ENCODE data around the gene TEX14.

Gene TEX14

GRCh38 chr17:58648236-58648635 is 43.6 kb downstream of the TEX14 start:
- H3K79me2 ChIP-seq (ENCODE audit: insufficient read depth, low read length) = no peaks in the 10 kb centered on the region
- no peak overlapping the region for H3K9ac ChIP-seq (ENCODE audit: low read length)
- no peaks in the 10 kb centered on the region for H3F3A ChIP-seq (ENCODE audit: insufficient read depth)
- no peak for TF ChIP-seq CTCF (IDR thresholded peaks at IDR 0.05; ENCODE audit: insufficient read depth, low read length, poor library complexity, severe bottlenecking)
- H3K27ac ChIP-seq (ENCODE audit: low read depth, low read length) = no peak overlapping the region
- no peak overlapping the region for H2AFZ ChIP-seq (ENCODE audit: low read depth, low read length, severe bottlenecking)
- H3K4me3 ChIP-seq (ENCODE audit: insufficient read depth, low read length, poor library complexity, severe bottlenecking) = no peak overlapping the region
- H4K20me1 ChIP-seq (ENCODE audit: low read depth, low read length) = no peaks in the 10 kb centered on the region
- H3K9me3 ChIP-seq (ENCODE audit: insufficient read depth, low read length) = no peaks in the 10 kb centered on the region
- H3K27me3 ChIP-seq (ENCODE audit: low read length) = no peaks in the 10 kb centered on the region
- H3K4me2 ChIP-seq (ENCODE audit: low read depth, low read length, poor library complexity, severe bottlenecking) = no peak overlapping the region
- no peaks in the 10 kb centered on the region for H3K9me2 ChIP-seq (replicated peaks; ENCODE audit: insufficient read depth, low read length)
- H3K36me3 ChIP-seq (ENCODE audit: low read length) = no peaks in the 10 kb centered on the region

- Histone ChIP-seq H3K9me3 (ENCODE audit: insufficient read depth, low read length) (no peaks in the 10 kb centered on the region), H3K4me3 (ENCODE audit: insufficient read depth, low read length, poor library complexity, severe bottlenecking) (no peak overlapping the region), H4K20me1 (ENCODE audit: low read depth, low read length) (no peaks in the 10 kb centered on the region), H3K9me2 (replicated peaks; ENCODE audit: insufficient read depth, low read length) (no peaks in the 10 kb centered on the region), H3K9ac (ENCODE audit: low read length) (no peak overlapping the region), H3K27ac (ENCODE audit: low read depth, low read length) (no peak overlapping the region), H2AFZ (ENCODE audit: low read depth, low read length, severe bottlenecking) (no peak overlapping the region), H3F3A (ENCODE audit: insufficient read depth) (no peaks in the 10 kb centered on the region), H3K27me3 (ENCODE audit: low read length) (no peaks in the 10 kb centered on the region), H3K36me3 (ENCODE audit: low read length) (no peaks in the 10 kb centered on the region), H3K4me2 (ENCODE audit: low read depth, low read length, poor library complexity, severe bottlenecking) (no peak overlapping the region), H3K79me2 (ENCODE audit: insufficient read depth, low read length) (no peaks in the 10 kb centered on the region)
- no peak for TF ChIP-seq EZH2phosphoT487 (conservative IDR thresholded peaks at IDR 0.05; ENCODE audit: low read length)
- no peak for TF ChIP-seq CTCF (IDR thresholded peaks at IDR 0.05; ENCODE audit: insufficient read depth, low read length, poor library complexity, severe bottlenecking)
Observed at GRCh38 chr17:58643147-58643546, 48.7 kb downstream of the TEX14 start.

- Histone ChIP-seq H3K4me2 (ENCODE audit: low read depth, low read length, poor library complexity, severe bottlenecking) (no peak overlapping the region), H3K27me3 (ENCODE audit: low read length) (no peaks in the 10 kb centered on the region), H2AFZ (ENCODE audit: low read depth, low read length, severe bottlenecking) (no peak overlapping the region), H3F3A (ENCODE audit: insufficient read depth) (no peaks in the 10 kb centered on the region), H3K79me2 (ENCODE audit: insufficient read depth, low read length) (no peaks in the 10 kb centered on the region), H3K4me3 (ENCODE audit: insufficient read depth, low read length, poor library complexity, severe bottlenecking) (no peak overlapping the region), H3K27ac (ENCODE audit: low read depth, low read length) (no peak overlapping the region), H3K9ac (ENCODE audit: low read length) (no peak overlapping the region), H4K20me1 (ENCODE audit: low read depth, low read length) (no peaks in the 10 kb centered on the region), H3K9me3 (ENCODE audit: insufficient read depth, low read length) (no peaks in the 10 kb centered on the region), H3K36me3 (ENCODE audit: low read length) (no peaks in the 10 kb centered on the region), H3K9me2 (replicated peaks; ENCODE audit: insufficient read depth, low read length) (no peaks in the 10 kb centered on the region)
- TF ChIP-seq EZH2phosphoT487 (conservative IDR thresholded peaks at IDR 0.05; ENCODE audit: low read length) (no peak), CTCF (IDR thresholded peaks at IDR 0.05; ENCODE audit: insufficient read depth, low read length, poor library complexity, severe bottlenecking) (no peak)
Observed at GRCh38 chr17:58641887-58642311, 49.9 kb downstream of the TEX14 start.

GRCh38 chr17:58640202-58640601 is 51.6 kb downstream of the TEX14 start:
- Histone ChIP-seq H3K36me3 (ENCODE audit: low read length) (no peaks in the 10 kb centered on the region), H3K4me2 (ENCODE audit: low read depth, low read length, poor library complexity, severe bottlenecking) (no peak overlapping the region), H3K9me2 (replicated peaks; ENCODE audit: insufficient read depth, low read length) (no peaks in the 10 kb centered on the region), H3K9me3 (ENCODE audit: insufficient read depth, low read length) (no peaks in the 10 kb centered on the region), H3K27me3 (ENCODE audit: low read length) (no peaks in the 10 kb centered on the region), H3K79me2 (ENCODE audit: insufficient read depth, low read length) (no peaks in the 10 kb centered on the region), H3F3A (ENCODE audit: insufficient read depth) (no peaks in the 10 kb centered on the region), H3K9ac (ENCODE audit: low read length) (no peak overlapping the region), H3K27ac (ENCODE audit: low read depth, low read length) (no peak overlapping the region), H3K4me3 (ENCODE audit: insufficient read depth, low read length, poor library complexity, severe bottlenecking) (no peak overlapping the region), H4K20me1 (ENCODE audit: low read depth, low read length) (no peaks in the 10 kb centered on the region), H2AFZ (ENCODE audit: low read depth, low read length, severe bottlenecking) (no peak overlapping the region)
- TF ChIP-seq CTCF (IDR thresholded peaks at IDR 0.05; ENCODE audit: insufficient read depth, low read length, poor library complexity, severe bottlenecking) (no peak), EZH2phosphoT487 (conservative IDR thresholded peaks at IDR 0.05; ENCODE audit: low read length) (no peak)

Data from SU-DHL-6 (cell line).